Measurements from ENCODE around the gene TBL1XR1. TPM values are rescaled to one million over a fixed set of nuclear protein-coding genes. Genes with fewer than 3 reads are reported as not detected.

The TBL1XR1 gene
- total RNA-seq, 1 donor from 2014 or later = 195 TPM

GRCh38 chr3:177114253-177114652 is 83.0 kb downstream of the TBL1XR1 start:
- intact Hi-C loops (cut with micrococcal nuclease) = no loop called here

- intact Hi-C loops (cut with micrococcal nuclease) = no loop called here
These were observed 85.7 kb downstream of the TBL1XR1 start for GRCh38 chr3:177111541-177111949.

- intact Hi-C loops (cut with micrococcal nuclease) = no loop called here
These were observed 86.4 kb downstream of the TBL1XR1 start for GRCh38 chr3:177110895-177111294.

GRCh38 chr3:177110386-177110785 is 86.9 kb downstream of the TBL1XR1 start:
- intact Hi-C loops (cut with micrococcal nuclease) = no loop called here

- intact Hi-C loops (cut with micrococcal nuclease) = no loop called here
These were observed 87.5 kb downstream of the TBL1XR1 start for GRCh38 chr3:177109688-177110330.

GRCh38 chr3:177108648-177109047 is 88.6 kb downstream of the TBL1XR1 start:
- intact Hi-C loops (cut with micrococcal nuclease) = no loop called here

GRCh38 chr3:177107461-177108239 is 89.6 kb downstream of the TBL1XR1 start:
- intact Hi-C loops (cut with micrococcal nuclease) = no loop called here

GRCh38 chr3:177106594-177106993 is 90.7 kb downstream of the TBL1XR1 start:
- intact Hi-C loops (cut with micrococcal nuclease) = no loop called here

- intact Hi-C loops (cut with micrococcal nuclease) = no loop called here
These were observed 91.1 kb downstream of the TBL1XR1 start for GRCh38 chr3:177106184-177106583.

- intact Hi-C loops (cut with micrococcal nuclease) = no loop called here
These were observed 91.7 kb downstream of the TBL1XR1 start for GRCh38 chr3:177105623-177106022.

- intact Hi-C loops (cut with micrococcal nuclease) = no loop called here
These were observed 92.8 kb downstream of the TBL1XR1 start for GRCh38 chr3:177104299-177104992.

GRCh38 chr3:177102553-177102952 is 94.7 kb downstream of the TBL1XR1 start:
- intact Hi-C loops (cut with micrococcal nuclease) = no loop called here

- intact Hi-C loops (cut with micrococcal nuclease) = no loop called here
These were observed 98.7 kb downstream of the TBL1XR1 start for GRCh38 chr3:177098551-177098950.

GRCh38 chr3:177096615-177097014 is 100.7 kb downstream of the TBL1XR1 start:
- intact Hi-C loops (cut with micrococcal nuclease) = no loop called here

- intact Hi-C loops (cut with micrococcal nuclease) = no loop called here
These were observed 103.3 kb downstream of the TBL1XR1 start for GRCh38 chr3:177093966-177094365.

- intact Hi-C loops (cut with micrococcal nuclease) = no loop called here
These were observed 107.4 kb downstream of the TBL1XR1 start for GRCh38 chr3:177089901-177090300.

GRCh38 chr3:177089110-177089509 is 108.2 kb downstream of the TBL1XR1 start:
- intact Hi-C loops (cut with micrococcal nuclease) = no loop called here

- intact Hi-C loops (cut with micrococcal nuclease) = no loop called here
These were observed 111.5 kb downstream of the TBL1XR1 start for GRCh38 chr3:177085794-177086193.

- intact Hi-C loops (cut with micrococcal nuclease) = no loop called here
These were observed 112.7 kb downstream of the TBL1XR1 start for GRCh38 chr3:177084616-177085015.

- intact Hi-C loops (cut with micrococcal nuclease) = no loop called here
These were observed 117.2 kb downstream of the TBL1XR1 start for GRCh38 chr3:177080122-177080521.

- intact Hi-C loops (cut with micrococcal nuclease) = no loop called here
These were observed 117.6 kb downstream of the TBL1XR1 start for GRCh38 chr3:177079684-177080083.

- intact Hi-C loops (cut with micrococcal nuclease) = no loop called here
These were observed 125.7 kb downstream of the TBL1XR1 start for GRCh38 chr3:177071496-177072156.
